ENCODE data around the gene TIGIT. TPM values are rescaled to one million over a fixed set of nuclear protein-coding genes. Genes with fewer than 3 reads are reported as not detected.

Gene TIGIT
- total RNA-seq, 4 donors from 2014 or later: 0.44 to 3.3 (median 1.4) TPM; not detected in 1

GRCh38 chr3:114313426-114313825, 19.6 kb downstream of the TIGIT start:
- no peak for TF ChIP-seq CTCF (IDR thresholded peaks at IDR 0.05; ENCODE audit: low read depth)

GRCh38 chr3:114314282-114314681, 20.5 kb downstream of the TIGIT start:
- TF ChIP-seq CTCF (IDR thresholded peaks at IDR 0.05; ENCODE audit: low read depth): no peak

- no peak for TF ChIP-seq CTCF (IDR thresholded peaks at IDR 0.05; ENCODE audit: low read depth)
Observed at GRCh38 chr3:114318295-114318694, 24.5 kb downstream of the TIGIT start.

- no peak for TF ChIP-seq CTCF (IDR thresholded peaks at IDR 0.05; ENCODE audit: low read depth)
Observed at GRCh38 chr3:114319453-114319852, 25.6 kb downstream of the TIGIT start.

- TF ChIP-seq CTCF (IDR thresholded peaks at IDR 0.05; ENCODE audit: low read depth): no peak
Observed at GRCh38 chr3:114320246-114320645, 26.4 kb downstream of the TIGIT start.

GRCh38 chr3:114323546-114324254, 29.9 kb downstream of the TIGIT start:
- TF ChIP-seq CTCF (IDR thresholded peaks at IDR 0.05; ENCODE audit: low read depth): no peak

- TF ChIP-seq CTCF (IDR thresholded peaks at IDR 0.05; ENCODE audit: low read depth): no peak
Observed at GRCh38 chr3:114327665-114328064, 33.8 kb downstream of the TIGIT start.
